Liver (tissue), 9 donors: Measurements from ENCODE around the gene PJVK. TPM values are rescaled to one million over a fixed set of nuclear protein-coding genes. Genes with fewer than 3 reads are reported as not detected.

ENCODE experiments used
- DNase-seq: peaks from one replicate; pipeline ENCODE4 v3.0.0-alpha.2; 2017; ENCODE audit warnings: low spot score
- H3K27ac ChIP-seq, 2 donors: one replicate each; pipeline ENCODE4 v1.7.0; 2013; ENCODE audit warnings: inconsistent platforms in 2 of 2, low read length in 2 of 2, control low read depth in 1 of 2, low read depth in 1 of 2, mild to moderate bottlenecking in 1 of 2
- H3K27me3 ChIP-seq, 4 donors: one replicate each; pipeline versions ENCODE4 v1.6.1 to v1.7.0; 2013; ENCODE audit warnings: low read length in 3 of 4, inconsistent platforms in 1 of 4, mild to moderate bottlenecking in 1 of 4, moderate library complexity in 1 of 4; ENCODE audit not compliant: control insufficient read depth in 4 of 4, insufficient read depth in 4 of 4
- H3K36me3 ChIP-seq, 4 donors: one replicate each; pipeline versions ENCODE4 v1.6.1 to v1.7.0; 2013; ENCODE audit warnings: low read length in 3 of 4, mild to moderate bottlenecking in 3 of 4, low read depth in 1 of 4, moderate library complexity in 1 of 4; ENCODE audit not compliant: control insufficient read depth in 4 of 4, insufficient read depth in 3 of 4
- H3K4me1 ChIP-seq, 4 donors: one replicate each; pipeline versions ENCODE4 v1.6.1 to v1.7.0; 2013; ENCODE audit warnings: low read length in 3 of 4, mild to moderate bottlenecking in 3 of 4, moderate library complexity in 1 of 4; ENCODE audit not compliant: control insufficient read depth in 4 of 4, insufficient read depth in 4 of 4
- H3K4me3 ChIP-seq, 3 donors: one replicate each; pipeline versions ENCODE4 v1.6.1 to v1.7.0; 2013; ENCODE audit warnings: low read length in 3 of 3, control low read depth in 1 of 3, low read depth in 1 of 3, mild to moderate bottlenecking in 1 of 3
- H3K9ac ChIP-seq, 2 donors: one replicate each; pipeline ENCODE4 v1.7.0; 2013; ENCODE audit warnings: low read length in 2 of 2, mild to moderate bottlenecking in 2 of 2, moderate library complexity in 2 of 2, control low read depth in 1 of 2, low read depth in 1 of 2
- H3K9me3 ChIP-seq, 4 donors: one replicate each; pipeline versions ENCODE4 v1.6.1 to v1.7.0; 2013; ENCODE audit warnings: low read length in 3 of 4; ENCODE audit not compliant: control insufficient read depth in 4 of 4
- EGR1 ChIP-seq, 2 donors: IDR thresholded peaks; 2 replicates each; pipeline ENCODE4 v1.6.1; 2016 to 2018; ENCODE audit warnings: antibody characterized with exemption in 2 of 2, low read depth in 2 of 2
- FOXA1 ChIP-seq: IDR thresholded peaks from 2 replicates; pipeline ENCODE4 v1.6.1; 2016; ENCODE audit warnings: antibody characterized with exemption
- GABPA ChIP-seq, 2 donors: IDR thresholded peaks in 1 of 2; conservative IDR thresholded peaks in 1 of 2; 2 replicates each; pipeline ENCODE4 v1.6.1; 2016; ENCODE audit warnings: antibody characterized with exemption in 2 of 2, mild to moderate bottlenecking in 1 of 2, moderate library complexity in 1 of 2
- HNF4G ChIP-seq: IDR thresholded peaks from 2 replicates; pipeline ENCODE4 v1.6.1; 2016; ENCODE audit warnings: antibody characterized with exemption
- NR2F2 ChIP-seq: IDR thresholded peaks from 2 replicates; pipeline ENCODE4 v1.6.1; 2016; ENCODE audit warnings: antibody characterized with exemption
- RXRA ChIP-seq, 2 donors: IDR thresholded peaks; 2 replicates each; pipeline ENCODE4 v1.6.1; 2017 to 2018; ENCODE audit warnings: antibody characterized with exemption in 2 of 2, mild to moderate bottlenecking in 1 of 2
- TAF1 ChIP-seq: conservative IDR thresholded peaks from 2 replicates; pipeline ENCODE4 v1.6.1; 2016; ENCODE audit warnings: antibody characterized with exemption, mild to moderate bottlenecking
- YY1 ChIP-seq: IDR thresholded peaks from 2 replicates; pipeline ENCODE4 v1.6.1; 2016; ENCODE audit warnings: antibody characterized with exemption, mild to moderate bottlenecking
- WGBS: extraction: QIAGEN DNeasy Blood & Tissue Kit; methylation state at CpG from one replicate; pipeline ENCODE4 v1.1.7; 2013; 5-methylcytosine and 5-hydroxymethylcytosine counted together
- polyA plus RNA-seq, 2 donors: library from polyadenylated mRNA; stranded (reverse) in 1 of 2; unstranded in 1 of 2; fragments of 200-250 nt in 1 of 2; fragments of >200 nt in 1 of 2; fragmentation: Nextera tagmentation in 1 of 2; extraction: Ambion mirVana in 1 of 2; gene quantifications; one replicate each; pipeline versions ENCODE4 v1.2.1 to v1.2.3, GENCODE V29; 2013 to 2015
- total RNA-seq, 2 donors: library from RNA; depleted of rRNA; stranded (reverse); fragments of >200 nt; gene quantifications; one replicate each; pipeline ENCODE4 v1.2.3, GENCODE V29; 2014
- TF ChIP-seq, protein P1 (sequence below): IDR thresholded peaks from 2 replicates; pipeline ENCODE4 v1.6.1; 2016; ENCODE audit warnings: antibody characterized with exemption
- TF ChIP-seq, protein P2 (sequence below): fragments of 150-350 bp; IDR thresholded peaks from 2 replicates; pipeline ENCODE4 v1.5.1; 2017; ENCODE audit warnings: improper control_type of control experiment, low read depth, low read length; ENCODE audit not compliant: missing input control
- TF ChIP-seq, protein P3 (sequence below): IDR thresholded peaks from 2 replicates; pipeline ENCODE4 v1.6.1; 2016; ENCODE audit warnings: antibody characterized with exemption
- TF ChIP-seq, protein P4 (sequence below): IDR thresholded peaks from 2 replicates; pipeline ENCODE4 v1.6.1; 2016; ENCODE audit warnings: antibody characterized with exemption
- donor health status: healthy.
- donor health status: healthy.
- donor health status: healthy.
- donor health status: healthy.
- donor health status: healthy.

PJVK gene
- total and polyA plus RNA-seq, 4 donors, result 0.48 to 2.3 (median 1.4) TPM

DNA sequence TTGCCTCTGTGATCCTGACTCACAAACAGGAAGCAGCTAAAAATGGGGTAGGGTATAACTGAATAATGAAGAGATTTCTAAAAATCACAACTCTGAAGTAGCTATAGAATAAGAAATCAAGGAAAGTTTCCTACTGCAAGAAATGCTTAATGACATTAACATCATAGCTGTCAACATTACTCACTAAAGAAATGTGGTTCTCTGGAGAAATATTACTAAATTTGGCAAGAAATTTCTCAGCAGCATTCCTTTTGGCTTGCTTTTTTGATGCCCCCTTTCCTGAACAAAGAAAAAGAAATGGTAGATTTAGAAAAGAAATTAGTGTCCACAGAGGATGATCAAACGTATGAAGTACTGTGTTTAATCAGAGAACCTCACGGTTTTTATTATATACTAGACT is 9.8 kb upstream of the PJVK start:
- no peaks in the 10 kb centered on the region for H3K9me3 ChIP-seq
- no peak for TF ChIP-seq FOXA1
- TF ChIP-seq HNF4G, result no peak
- no peaks in the 10 kb centered on the region for H3K27me3 ChIP-seq
- peaks cover 9 to 73% (median 49%) of the 10 kb centered on the region in 4 donors for H3K36me3 ChIP-seq
- no peaks in the 10 kb centered on the region for H3K4me1 ChIP-seq
- no peak for DNase-seq
- no peak overlapping the region for H3K4me3 ChIP-seq
- H3K27ac ChIP-seq, result no peak overlapping the region
- 95% methylated on average over 2 of the region's 2 CpGs for WGBS
- no peak overlapping the region for H3K9ac ChIP-seq

DNA sequence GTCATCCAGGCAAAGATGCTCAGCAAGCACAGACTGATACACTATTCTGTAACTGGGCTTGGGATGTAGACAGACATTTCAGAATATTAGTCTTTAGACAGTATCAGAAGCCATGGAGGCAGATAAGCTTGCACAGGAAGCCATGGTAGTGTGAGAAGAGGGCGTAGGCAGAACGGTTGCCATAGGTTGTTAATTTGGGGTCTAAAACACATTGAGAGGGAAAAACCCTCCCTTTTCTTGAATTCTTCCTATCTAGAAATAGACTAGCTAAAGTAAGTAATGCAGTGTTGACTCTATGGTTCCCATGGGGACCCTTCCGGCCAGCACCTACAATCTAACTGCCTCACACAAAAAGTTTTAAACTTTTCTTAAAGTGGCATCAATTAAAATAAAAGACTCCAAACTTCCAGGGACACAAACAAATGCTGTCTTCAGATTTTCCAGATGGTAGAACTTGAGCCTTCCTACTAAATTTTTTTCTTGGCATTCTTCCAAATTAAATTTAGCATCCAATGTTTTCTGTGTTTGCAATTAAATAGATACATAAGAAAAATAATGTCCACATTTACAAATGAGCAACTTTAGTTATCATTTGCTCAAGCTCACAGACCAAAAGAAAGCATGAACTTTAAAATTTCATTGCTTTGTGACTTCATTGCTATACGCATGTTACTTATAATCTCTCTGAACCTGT is 2.1 kb upstream of the PJVK start:
- no peaks in the 10 kb centered on the region for H3K9me3 ChIP-seq
- peaks cover 2 to 27% (median 20%) of the 10 kb centered on the region in 4 donors for H3K4me1 ChIP-seq
- H3K27ac ChIP-seq, result peak overlapping the region in 1 of 2 donors; percentile 100
- peaks cover 0 to 26% (median 22%) of the 10 kb centered on the region in 4 donors for H3K36me3 ChIP-seq
- no peak for DNase-seq
- peak overlapping the region in 1 of 2 donors; percentile 90 for H3K9ac ChIP-seq
- H3K27me3 ChIP-seq, result no peaks in the 10 kb centered on the region
- WGBS, result 87% methylated on average over 4 of the region's 4 CpGs
- TF ChIP-seq, protein P1, sequence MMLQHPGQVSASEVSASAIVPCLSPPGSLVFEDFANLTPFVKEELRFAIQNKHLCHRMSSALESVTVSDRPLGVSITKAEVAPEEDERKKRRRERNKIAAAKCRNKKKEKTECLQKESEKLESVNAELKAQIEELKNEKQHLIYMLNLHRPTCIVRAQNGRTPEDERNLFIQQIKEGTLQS, result no peak
- TF ChIP-seq, protein P2, sequence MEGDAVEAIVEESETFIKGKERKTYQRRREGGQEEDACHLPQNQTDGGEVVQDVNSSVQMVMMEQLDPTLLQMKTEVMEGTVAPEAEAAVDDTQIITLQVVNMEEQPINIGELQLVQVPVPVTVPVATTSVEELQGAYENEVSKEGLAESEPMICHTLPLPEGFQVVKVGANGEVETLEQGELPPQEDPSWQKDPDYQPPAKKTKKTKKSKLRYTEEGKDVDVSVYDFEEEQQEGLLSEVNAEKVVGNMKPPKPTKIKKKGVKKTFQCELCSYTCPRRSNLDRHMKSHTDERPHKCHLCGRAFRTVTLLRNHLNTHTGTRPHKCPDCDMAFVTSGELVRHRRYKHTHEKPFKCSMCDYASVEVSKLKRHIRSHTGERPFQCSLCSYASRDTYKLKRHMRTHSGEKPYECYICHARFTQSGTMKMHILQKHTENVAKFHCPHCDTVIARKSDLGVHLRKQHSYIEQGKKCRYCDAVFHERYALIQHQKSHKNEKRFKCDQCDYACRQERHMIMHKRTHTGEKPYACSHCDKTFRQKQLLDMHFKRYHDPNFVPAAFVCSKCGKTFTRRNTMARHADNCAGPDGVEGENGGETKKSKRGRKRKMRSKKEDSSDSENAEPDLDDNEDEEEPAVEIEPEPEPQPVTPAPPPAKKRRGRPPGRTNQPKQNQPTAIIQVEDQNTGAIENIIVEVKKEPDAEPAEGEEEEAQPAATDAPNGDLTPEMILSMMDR, result no peak
- no peak for TF ChIP-seq TAF1
- no peak for TF ChIP-seq EGR1 (IDR thresholded peaks at IDR 0.05; ENCODE audit: low read depth in 2 of 2)
- no peak for TF ChIP-seq NR2F2
- no peak for TF ChIP-seq RXRA (IDR thresholded peaks at IDR 0.05)
- TF ChIP-seq, protein P3, sequence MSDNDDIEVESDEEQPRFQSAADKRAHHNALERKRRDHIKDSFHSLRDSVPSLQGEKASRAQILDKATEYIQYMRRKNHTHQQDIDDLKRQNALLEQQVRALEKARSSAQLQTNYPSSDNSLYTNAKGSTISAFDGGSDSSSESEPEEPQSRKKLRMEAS, result no peak
- TF ChIP-seq, protein P4, sequence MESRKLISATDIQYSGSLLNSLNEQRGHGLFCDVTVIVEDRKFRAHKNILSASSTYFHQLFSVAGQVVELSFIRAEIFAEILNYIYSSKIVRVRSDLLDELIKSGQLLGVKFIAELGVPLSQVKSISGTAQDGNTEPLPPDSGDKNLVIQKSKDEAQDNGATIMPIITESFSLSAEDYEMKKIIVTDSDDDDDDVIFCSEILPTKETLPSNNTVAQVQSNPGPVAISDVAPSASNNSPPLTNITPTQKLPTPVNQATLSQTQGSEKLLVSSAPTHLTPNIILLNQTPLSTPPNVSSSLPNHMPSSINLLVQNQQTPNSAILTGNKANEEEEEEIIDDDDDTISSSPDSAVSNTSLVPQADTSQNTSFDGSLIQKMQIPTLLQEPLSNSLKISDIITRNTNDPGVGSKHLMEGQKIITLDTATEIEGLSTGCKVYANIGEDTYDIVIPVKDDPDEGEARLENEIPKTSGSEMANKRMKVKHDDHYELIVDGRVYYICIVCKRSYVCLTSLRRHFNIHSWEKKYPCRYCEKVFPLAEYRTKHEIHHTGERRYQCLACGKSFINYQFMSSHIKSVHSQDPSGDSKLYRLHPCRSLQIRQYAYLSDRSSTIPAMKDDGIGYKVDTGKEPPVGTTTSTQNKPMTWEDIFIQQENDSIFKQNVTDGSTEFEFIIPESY, result no peak
- TF ChIP-seq GABPA (IDR thresholded peaks at IDR 0.05 in 1 of 2, conservative IDR thresholded peaks at IDR 0.05 in 1 of 2), result no peak
- no peak for TF ChIP-seq YY1
- H3K4me3 ChIP-seq, result peak overlapping the region in 1 of 3 donors; percentile 90
